Neutrophil (primary cell): ENCODE measurements around the gene NDUFAF2.
"Not testable (repeated sequence)": the region's sequence is repeated elsewhere in the genome, so short reads cannot be mapped to it uniquely, and the experiment has no call there.

Source experiments
- H3K27ac ChIP-seq: fragments of 200-600 bp; sonication (generic); 2 replicates; pipeline ENCODE4 v1.5.1; 2016; ENCODE audit warnings: mild to moderate bottlenecking, moderate library complexity
- H3K27me3 ChIP-seq: fragments of 200-600 bp; sonication (generic); 2 replicates; pipeline ENCODE4 v1.6.0; 2016; ENCODE audit warnings: mild to moderate bottlenecking
- H3K36me3 ChIP-seq: fragments of 200-600 bp; sonication (generic); 2 replicates; pipeline ENCODE4 v1.5.1; 2017
- H3K4me1 ChIP-seq, 2 experiments: fragments of 200-600 bp in 1 of 2; sonication (generic) in 1 of 2; 1 replicate in 1 of 2; 2 replicates in 1 of 2; pipeline versions ENCODE4 v1.5.1 to v1.6.1; 2013 to 2016; ENCODE audit warnings: low read depth in 1 of 2, low read length in 1 of 2, mild to moderate bottlenecking in 1 of 2, moderate library complexity in 1 of 2; ENCODE audit not compliant: control insufficient read depth in 1 of 2, insufficient read depth in 1 of 2
- H3K4me3 ChIP-seq, 2 experiments: fragments of 200-600 bp in 1 of 2; sonication (generic) in 1 of 2; 1 replicate in 1 of 2; 2 replicates in 1 of 2; pipeline ENCODE4 v1.5.1; 2013 to 2016; ENCODE audit warnings: low read depth in 1 of 2, low read length in 1 of 2, mild to moderate bottlenecking in 1 of 2, moderate library complexity in 1 of 2
- H3K9me3 ChIP-seq: fragments of 200-600 bp; sonication (generic); 2 replicates; pipeline ENCODE4 v1.5.1; 2016
- TF ChIP-seq, protein P1 (sequence below): fragments of 200-600 bp; sonication (generic); IDR thresholded peaks from 2 replicates; pipeline ENCODE4 v1.5.1; 2016; ENCODE audit warnings: antibody characterized with exemption

Gene NDUFAF2

GRCh38 chr5:60977956-60978737 lies 33.1 kb downstream of the NDUFAF2 start:
- Histone ChIP-seq H3K27me3 (no peaks in the 10 kb centered on the region), H3K36me3 (no peaks in the 10 kb centered on the region), H3K4me3 (no peak overlapping the region), H3K9me3 (no peaks in the 10 kb centered on the region), H3K4me1 (no peaks in the 10 kb centered on the region), H3K27ac (no peak overlapping the region)
- TF ChIP-seq, protein P1, sequence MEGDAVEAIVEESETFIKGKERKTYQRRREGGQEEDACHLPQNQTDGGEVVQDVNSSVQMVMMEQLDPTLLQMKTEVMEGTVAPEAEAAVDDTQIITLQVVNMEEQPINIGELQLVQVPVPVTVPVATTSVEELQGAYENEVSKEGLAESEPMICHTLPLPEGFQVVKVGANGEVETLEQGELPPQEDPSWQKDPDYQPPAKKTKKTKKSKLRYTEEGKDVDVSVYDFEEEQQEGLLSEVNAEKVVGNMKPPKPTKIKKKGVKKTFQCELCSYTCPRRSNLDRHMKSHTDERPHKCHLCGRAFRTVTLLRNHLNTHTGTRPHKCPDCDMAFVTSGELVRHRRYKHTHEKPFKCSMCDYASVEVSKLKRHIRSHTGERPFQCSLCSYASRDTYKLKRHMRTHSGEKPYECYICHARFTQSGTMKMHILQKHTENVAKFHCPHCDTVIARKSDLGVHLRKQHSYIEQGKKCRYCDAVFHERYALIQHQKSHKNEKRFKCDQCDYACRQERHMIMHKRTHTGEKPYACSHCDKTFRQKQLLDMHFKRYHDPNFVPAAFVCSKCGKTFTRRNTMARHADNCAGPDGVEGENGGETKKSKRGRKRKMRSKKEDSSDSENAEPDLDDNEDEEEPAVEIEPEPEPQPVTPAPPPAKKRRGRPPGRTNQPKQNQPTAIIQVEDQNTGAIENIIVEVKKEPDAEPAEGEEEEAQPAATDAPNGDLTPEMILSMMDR: no peak

DNA sequence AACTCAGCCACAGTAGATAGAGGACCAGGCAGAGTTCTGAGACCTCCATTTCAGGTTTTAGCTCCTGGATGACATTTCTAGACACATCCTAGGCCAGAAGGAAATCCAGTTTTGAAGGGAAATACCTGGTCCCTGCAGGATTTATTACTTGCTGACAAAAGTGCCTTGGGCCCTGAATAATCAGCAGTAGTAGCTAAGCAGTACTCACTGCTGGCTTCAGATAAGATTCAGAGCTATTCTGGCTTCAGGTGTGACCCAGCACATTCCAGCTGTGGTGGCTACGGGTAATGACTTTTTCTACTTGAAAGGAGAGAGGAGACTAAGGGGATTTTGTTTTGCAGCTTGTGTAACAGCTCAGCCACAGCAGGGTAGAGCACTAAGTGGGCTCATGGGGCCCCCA lies 34.0 kb downstream of the NDUFAF2 start:
- Histone ChIP-seq H3K4me3 (no peak overlapping the region), H3K4me1 (no peaks in the 10 kb centered on the region), H3K27me3 (no peaks in the 10 kb centered on the region), H3K27ac (no peak overlapping the region), H3K36me3 (no peaks in the 10 kb centered on the region), H3K9me3 (no peaks in the 10 kb centered on the region)
- TF ChIP-seq, protein P1: no peak

DNA sequence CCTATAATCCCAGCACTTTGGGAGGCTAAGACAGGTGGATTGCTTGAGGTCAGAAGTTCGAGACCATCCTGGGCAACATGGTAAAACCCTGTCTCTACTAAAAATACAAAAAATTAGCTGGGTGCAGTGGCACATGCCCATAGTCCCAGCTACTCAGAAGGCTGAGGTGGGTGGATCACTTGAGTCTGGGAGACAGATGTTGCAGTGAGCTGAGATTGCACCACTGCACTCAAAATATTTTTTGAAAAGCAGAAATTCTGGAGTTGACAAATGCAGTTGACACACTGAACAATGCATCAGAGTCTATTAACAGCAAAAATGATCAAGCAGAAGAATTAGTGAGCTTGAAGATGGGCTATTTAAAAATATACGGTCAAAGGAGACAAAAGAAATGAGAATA lies 35.5 kb downstream of the NDUFAF2 start:
- Histone ChIP-seq H3K9me3 (no peaks in the 10 kb centered on the region), H3K27me3 (no peaks in the 10 kb centered on the region), H3K4me1 (no peaks in the 10 kb centered on the region), H3K27ac (no peak overlapping the region), H3K36me3 (no peaks in the 10 kb centered on the region), H3K4me3 (no peak overlapping the region)
- TF ChIP-seq, protein P1: no peak

DNA sequence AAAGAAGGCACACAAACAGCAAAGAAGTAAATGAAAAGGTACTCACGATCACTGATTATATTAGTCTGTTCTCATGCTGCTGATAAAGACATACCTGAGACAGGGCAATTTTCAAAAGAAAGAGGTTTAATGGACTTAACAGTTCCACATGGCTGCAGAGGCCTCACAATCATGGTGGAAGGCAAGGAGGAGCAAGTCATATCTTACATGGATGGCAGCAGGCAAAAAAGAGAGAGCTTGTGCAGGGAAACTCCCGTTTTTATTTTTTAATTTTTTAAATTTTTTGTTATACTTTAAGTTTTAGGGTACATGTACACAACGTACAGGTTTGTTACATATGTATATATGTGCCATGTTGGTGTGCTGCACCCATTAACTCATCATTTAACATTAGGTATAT lies 37.1 kb downstream of the NDUFAF2 start:
- not testable (repeated sequence) for H3K36me3 ChIP-seq, H3K4me3 ChIP-seq, H3K27ac ChIP-seq, H3K9me3 ChIP-seq, H3K27me3 ChIP-seq, H3K4me1 ChIP-seq

- no peaks in the 10 kb centered on the region for H3K27me3 ChIP-seq
- no peaks in the 10 kb centered on the region for H3K4me1 ChIP-seq
- TF ChIP-seq, protein P1: no peak
- H3K36me3 ChIP-seq: no peaks in the 10 kb centered on the region
- no peak overlapping the region for H3K27ac ChIP-seq
- H3K9me3 ChIP-seq: peaks cover 12% of the 10 kb centered on the region
- no peak overlapping the region for H3K4me3 ChIP-seq
Observed at GRCh38 chr5:60989790-60990189, 44.8 kb downstream of the NDUFAF2 start.

- no peaks in the 10 kb centered on the region for H3K27me3 ChIP-seq
- H3K27ac ChIP-seq: no peak overlapping the region
- no peaks in the 10 kb centered on the region for H3K4me1 ChIP-seq
- peaks cover 8% of the 10 kb centered on the region for H3K9me3 ChIP-seq
- no peaks in the 10 kb centered on the region for H3K36me3 ChIP-seq
- no peak overlapping the region for H3K4me3 ChIP-seq
- TF ChIP-seq, protein P1: no peak
Observed at GRCh38 chr5:60992871-60993270, 47.9 kb downstream of the NDUFAF2 start.
